IMR-90 (cell line): Measurements from ENCODE around the gene KRT9. TPM values are rescaled to one million over a fixed set of nuclear protein-coding genes. Genes with fewer than 3 reads are reported as not detected.

Experiments used
- ATAC-seq: fragments of 200-7000 bp; cut with Tn5 transposase; 2 replicates; pipeline ENCODE4 v1.9.1; 2020; ENCODE audit warnings: low read depth, mild to moderate bottlenecking, moderate library complexity
- BruUV-seq: library from RNA; stranded (reverse); fragments of 400-500 nt; replicated peaks from 2 replicates; lab custom pipeline; 2021; lab: Mats Ljungman, UMichigan
- CTCF ChIA-PET: fragments of 300-600 bp; formaldehyde crosslinking; extraction: SDS; loops from one replicate; lab custom pipeline; 2021; ENCODE audit warnings: antibody characterized with exemption; lab: Yijun Ruan, JAX
- POLR2A ChIA-PET: fragments of 300-600 bp; sonication (Branson Sonifier 250); formaldehyde crosslinking; loops from one replicate; lab custom pipeline; 2022; ENCODE audit warnings: antibody characterized with exemption; ENCODE audit not compliant: unreplicated experiment; lab: Charles Lee
- DNase-seq: peaks from one replicate; pipeline ENCODE4 v3.0.0; 2013
- H2AFZ ChIP-seq: replicated peaks from 2 replicates; pipeline ENCODE3; 2013; ENCODE audit warnings: low read length, mild to moderate bottlenecking; ENCODE audit not compliant: poor library complexity
- H2AK5ac ChIP-seq: 2 replicates; pipeline ENCODE4 v1.6.1; 2013; ENCODE audit warnings: low read depth, low read length, inconsistent platforms
- H2AK9ac ChIP-seq: replicated peaks from 2 replicates; pipeline ENCODE3; 2013; ENCODE audit warnings: mild to moderate bottlenecking, low read depth, low read length, moderate library complexity; ENCODE audit not compliant: poor library complexity
- H2BK120ac ChIP-seq: 2 replicates; pipeline ENCODE4 v1.6.1; 2013; ENCODE audit warnings: low read depth, low read length, inconsistent platforms
- H2BK15ac ChIP-seq: 3 replicates; pipeline ENCODE4 v1.6.1; 2013; ENCODE audit warnings: low read depth, low read length, inconsistent platforms
- H2BK20ac ChIP-seq: 2 replicates; pipeline ENCODE4 v1.6.1; 2013; ENCODE audit warnings: low read depth, mild to moderate bottlenecking, inconsistent platforms, low read length, moderate library complexity
- H2BK5ac ChIP-seq: 2 replicates; pipeline ENCODE4 v1.6.1; 2013; ENCODE audit warnings: mild to moderate bottlenecking, low read depth, low read length, inconsistent platforms; ENCODE audit not compliant: poor library complexity, severe bottlenecking
- H3K14ac ChIP-seq: replicated peaks from 2 replicates; pipeline ENCODE4 v1.6.1; 2013; ENCODE audit warnings: low read depth, low read length, inconsistent platforms
- H3K18ac ChIP-seq: 2 replicates; pipeline ENCODE4 v1.6.1; 2013; ENCODE audit warnings: low read depth, low read length, control low read depth
- H3K23ac ChIP-seq: 2 replicates; pipeline ENCODE4 v1.6.1; 2013; ENCODE audit warnings: low read depth, low read length, inconsistent platforms
- H3K27ac ChIP-seq: 2 replicates; pipeline ENCODE4 v1.5.1; 2013; ENCODE audit warnings: mild to moderate bottlenecking, control low read depth, low read length; ENCODE audit not compliant: insufficient read depth
- H3K27me3 ChIP-seq: 2 replicates; pipeline ENCODE4 v1.6.1; 2013; ENCODE audit warnings: low read length; ENCODE audit not compliant: control insufficient read depth, insufficient read depth
- H3K36me3 ChIP-seq: 2 replicates; pipeline ENCODE4 v1.6.1; 2013; ENCODE audit warnings: low read length, mixed read lengths; ENCODE audit not compliant: control insufficient read depth, insufficient read depth
- H3K4ac ChIP-seq: 2 replicates; pipeline ENCODE4 v1.6.1; 2013; ENCODE audit warnings: low read depth, low read length, inconsistent platforms
- H3K4me1 ChIP-seq: 2 replicates; pipeline ENCODE4 v1.6.1; 2013; ENCODE audit warnings: low read length, mixed read lengths; ENCODE audit not compliant: control insufficient read depth, insufficient read depth
- H3K4me2 ChIP-seq: 2 replicates; pipeline ENCODE4 v1.6.1; 2013; ENCODE audit warnings: low read depth, mild to moderate bottlenecking, control low read depth, low read length, moderate library complexity
- H3K4me3 ChIP-seq: 2 replicates; pipeline ENCODE4 v1.5.1; 2013; ENCODE audit warnings: low read depth, mild to moderate bottlenecking, control low read depth, low read length, moderate library complexity; ENCODE audit not compliant: insufficient read depth
- H3K56ac ChIP-seq: 2 replicates; pipeline ENCODE4 v1.6.1; 2013; ENCODE audit warnings: low read length, inconsistent platforms; ENCODE audit not compliant: insufficient read depth; ENCODE audit errors: extremely low read depth
- H3K79me1 ChIP-seq, 2 experiments: 2 replicates each; pipeline ENCODE4 v1.6.1; 2013; ENCODE audit warnings: low read length in 2 of 2, inconsistent platforms in 1 of 2, low read depth in 1 of 2
- H3K9ac ChIP-seq: 2 replicates; pipeline ENCODE4 v1.6.1; 2013; ENCODE audit warnings: low read depth, low read length, control low read depth
- H3K9me1 ChIP-seq: 2 replicates; pipeline ENCODE4 v1.6.1; 2013; ENCODE audit warnings: low read length, inconsistent platforms; ENCODE audit not compliant: insufficient read depth
- H3K9me3 ChIP-seq: 2 replicates; pipeline ENCODE4 v1.6.1; 2013; ENCODE audit warnings: low read length; ENCODE audit not compliant: control insufficient read depth, insufficient read depth
- H4K20me1 ChIP-seq: 2 replicates; pipeline ENCODE4 v1.6.1; 2013; ENCODE audit warnings: low read length, inconsistent platforms; ENCODE audit not compliant: insufficient read depth
- H4K5ac ChIP-seq: 2 replicates; pipeline ENCODE4 v1.6.1; 2013; ENCODE audit warnings: mild to moderate bottlenecking, low read depth, low read length, control low read depth
- H4K8ac ChIP-seq, 2 experiments: 2 replicates each; pipeline ENCODE4 v1.6.1; 2013; ENCODE audit warnings: low read depth in 2 of 2, low read length in 2 of 2, control low read depth in 1 of 2, inconsistent platforms in 1 of 2
- H4K91ac ChIP-seq: 2 replicates; pipeline ENCODE4 v1.6.1; 2013; ENCODE audit warnings: low read depth, low read length, inconsistent platforms; ENCODE audit not compliant: insufficient read depth
- CEBPB ChIP-seq: IDR thresholded peaks from 2 replicates; pipeline ENCODE4 v1.6.1; 2012; ENCODE audit warnings: low read depth, low read length, improper control_type of control experiment
- CHD1 ChIP-seq: IDR thresholded peaks from 2 replicates; pipeline ENCODE4 v1.6.1; 2012; ENCODE audit warnings: low read depth, low read length, improper control_type of control experiment
- FOS ChIP-seq: fragments of 150-350 bp; IDR thresholded peaks from 2 replicates; pipeline ENCODE4 v1.6.1; 2016; ENCODE audit warnings: low read depth, low read length
- MAFK ChIP-seq: IDR thresholded peaks from 2 replicates; pipeline ENCODE4 v1.6.1; 2012; ENCODE audit warnings: low read depth, low read length, improper control_type of control experiment
- MAZ ChIP-seq: IDR thresholded peaks from 2 replicates; pipeline ENCODE4 v1.6.1; 2012; ENCODE audit warnings: low read depth, mild to moderate bottlenecking, low read length, improper control_type of control experiment, moderate library complexity, borderline replicate concordance
- NFE2L2 ChIP-seq: fragments of 150-350 bp; IDR thresholded peaks from 2 replicates; pipeline ENCODE4 v1.6.1; 2016; ENCODE audit warnings: low read depth, mild to moderate bottlenecking, low read length
- POLR2A ChIP-seq: IDR thresholded peaks from 2 replicates; pipeline ENCODE4 v1.6.1; 2012; ENCODE audit warnings: mild to moderate bottlenecking, low read depth, low read length
- RAD21 ChIP-seq: IDR thresholded peaks from 2 replicates; pipeline ENCODE4 v1.6.1; 2012; ENCODE audit warnings: low read length, improper control_type of control experiment
- RCOR1 ChIP-seq: IDR thresholded peaks from 2 replicates; pipeline ENCODE4 v1.6.1; 2012; ENCODE audit warnings: mild to moderate bottlenecking, low read length, improper control_type of control experiment; ENCODE audit not compliant: insufficient replicate concordance
- SMC3 ChIP-seq: fragments of 150-350 bp; IDR thresholded peaks from 2 replicates; pipeline ENCODE4 v1.6.1; 2016; ENCODE audit warnings: low read depth, mild to moderate bottlenecking, antibody characterized with exemption, low read length, moderate library complexity
- WGBS, 2 experiments: methylation state at CpG; one replicate each; pipeline versions ENCODE4 v1.1.5 to v1.1.7; 2013; ENCODE audit warnings: missing lambda C conversion rate in 2 of 2; ENCODE audit not compliant: insufficient read length in 1 of 2; ENCODE audit errors: extremely low coverage in 2 of 2; 5-methylcytosine and 5-hydroxymethylcytosine counted together
- dilution Hi-C: fragments of 300-500 bp; cut with HindIII; formaldehyde crosslinking; loops from one replicate; pipeline ENCODE4 v1.14.3; 2018; ENCODE audit warnings: low sequenced_read_pairs; ENCODE audit not compliant: unreplicated experiment
- in situ Hi-C: fragments of 300-500 bp; cut with MboI; formaldehyde crosslinking; loops from 3 replicates; pipeline ENCODE4 v1.14.3; 2019; ENCODE audit warnings: low sequenced_read_pairs, inconsistent platforms, mixed read lengths
- intact Hi-C: fragments of 100-400 bp; cut with micrococcal nuclease; formaldehyde crosslinking; loops from 2 replicates; pipeline ENCODE4 v1.10.0; 2022
- polyA plus RNA-seq, 3 experiments: library from polyadenylated mRNA; depleted of rRNA; stranded (reverse); fragments of >200 nt; gene quantifications; 2 replicates each; pipeline ENCODE4 v1.2.3, GENCODE V29; 2012; ENCODE audit warnings: low replicate concordance in 1 of 3
- total RNA-seq: library from RNA; depleted of rRNA; stranded (reverse); fragments of >200 nt; gene quantifications from 2 replicates; pipeline ENCODE4 v1.2.3, GENCODE V29; 2012
- TF ChIP-seq, protein P1 (sequence below): fragments of 150-350 bp; IDR thresholded peaks from 2 replicates; pipeline ENCODE4 v1.6.1; 2016; ENCODE audit warnings: low read depth, mild to moderate bottlenecking, low read length, moderate library complexity, borderline replicate concordance
- TF ChIP-seq, protein P2 (sequence below): conservative IDR thresholded peaks from 2 replicates; pipeline ENCODE4 v1.5.1; 2012; ENCODE audit warnings: mild to moderate bottlenecking, low read depth, low read length, improper control_type of control experiment
- TF ChIP-seq, protein P3 (sequence below): fragments of 150-350 bp; IDR thresholded peaks from 2 replicates; pipeline ENCODE4 v1.6.1; 2017; ENCODE audit warnings: mild to moderate bottlenecking, antibody characterized with exemption, low read length, low read depth

Gene KRT9
- total and polyA plus RNA-seq, 2 of the 4 experiments (the other 2 are of a cell fraction), result not detected

DNA sequence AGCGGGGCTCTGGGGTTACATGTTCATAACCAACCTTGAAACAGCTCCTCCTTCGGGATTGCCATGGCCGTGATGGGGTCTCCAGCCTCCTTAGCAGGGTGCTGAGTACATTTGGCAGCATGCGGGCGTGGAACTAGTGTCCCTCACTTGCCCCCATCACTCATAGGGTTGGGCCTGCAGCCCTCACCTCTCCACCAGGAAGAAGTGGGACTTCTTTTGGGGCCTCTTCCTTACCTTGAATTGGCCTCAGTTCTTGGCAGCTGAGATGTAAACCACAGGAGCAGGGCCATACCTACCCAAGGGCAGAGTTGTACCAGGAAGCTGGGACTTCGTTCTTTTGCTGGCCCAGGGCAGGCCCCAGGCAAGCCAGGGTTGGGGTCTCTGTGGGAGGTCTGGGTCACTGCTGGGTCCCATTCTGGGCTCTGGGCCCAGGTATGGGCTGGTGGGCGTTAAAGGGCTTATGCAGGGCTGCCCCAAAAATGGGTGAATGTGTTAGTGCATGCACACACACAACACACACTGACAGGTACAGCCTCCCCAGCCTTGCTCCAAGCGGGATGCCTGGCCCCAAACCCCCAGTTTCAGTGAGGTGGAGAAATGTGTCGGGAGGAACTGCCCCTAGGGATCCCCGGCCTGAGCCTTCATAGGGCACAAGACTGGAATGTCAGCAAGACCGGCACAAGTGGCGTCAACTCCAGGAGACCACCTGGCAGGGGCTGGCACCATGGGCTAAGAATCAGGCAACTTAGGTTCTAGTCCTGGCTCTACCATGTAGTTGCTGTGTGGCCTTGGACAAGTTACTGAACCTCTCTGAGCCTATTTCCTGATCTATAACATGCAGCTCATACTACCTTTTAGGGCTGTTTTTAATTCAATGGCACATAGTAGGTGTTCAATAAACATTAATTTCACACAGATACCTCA is 49.3 kb downstream of the KRT9 start:
- no peaks in the 10 kb centered on the region for H4K20me1 ChIP-seq
- peak overlapping the region; percentile 61; the same call in 1 of the 2 replicates for H3K27ac ChIP-seq
- H3K18ac ChIP-seq, result peak overlapping the region; percentile 63; the same call in 1 of the 2 replicates
- peak overlapping the region; percentile 48; the same call in 1 of the 2 replicates for H3K56ac ChIP-seq
- no peak for DNase-seq
- peak overlapping the region; percentile 93 for H3K4ac ChIP-seq
- H4K8ac ChIP-seq, result peak overlapping the region; percentile 46 to 86
- dilution Hi-C loops, result no loop called here
- H4K91ac ChIP-seq, result peak overlapping the region; percentile 73
- peak overlapping the region; percentile 96 for H2BK120ac ChIP-seq
- in situ Hi-C loops, result no loop called here
- H2AK9ac ChIP-seq, result peak overlapping the region; percentile 98
- peak overlapping the region; percentile 93 for H2BK5ac ChIP-seq
- intact Hi-C loops, result no loop called here
- no CpG with 5 or more reads among the region's 12 CpGs for WGBS, 2 experiments
- H3K27me3 ChIP-seq, result peaks cover under 1% of the 10 kb centered on the region; the same call in 1 of the 2 replicates
- H3K79me1 ChIP-seq, result peaks cover 0 to 4% of the 10 kb centered on the region in 2 experiments; a peak in 1 of 4 replicates
- H3K23ac ChIP-seq, result peak overlapping the region; percentile 40; the same call in 1 of the 2 replicates
- H2AFZ ChIP-seq, result peak overlapping the region; percentile 79
- peak overlapping the region; percentile 100; the same call in 2 of the 3 replicates for H2BK15ac ChIP-seq
- H3K4me3 ChIP-seq, result no peak overlapping the region
- peak overlapping the region; percentile 98 for H2BK20ac ChIP-seq
- ChIA-PET POLR2A (no interaction called here), CTCF (interaction anchor here (0.6 kb wide), 1 partner anchor 140 kb away, joined by 3 read pairs; no protein-coding TSS in a partner anchor)
- peak overlapping the region; percentile 96 for H3K14ac ChIP-seq
- ATAC-seq, result no peak
- no peaks in the 10 kb centered on the region for H3K9me3 ChIP-seq
- no peaks in the 10 kb centered on the region for H3K36me3 ChIP-seq
- H3K9me1 ChIP-seq, result peaks cover 8% of the 10 kb centered on the region; the same call in 1 of the 2 replicates
- peak overlapping the region; percentile 88; the same call in 1 of the 2 replicates for H4K5ac ChIP-seq
- no peak overlapping the region for H3K4me2 ChIP-seq
- peaks cover 27% of the 10 kb centered on the region for H3K4me1 ChIP-seq
- no TSS peak for BruUV-seq
- no peak overlapping the region; the same call in 1 of the 2 replicates for H3K9ac ChIP-seq
- H2AK5ac ChIP-seq, result peak overlapping the region; percentile 98
- TF ChIP-seq, protein P1, sequence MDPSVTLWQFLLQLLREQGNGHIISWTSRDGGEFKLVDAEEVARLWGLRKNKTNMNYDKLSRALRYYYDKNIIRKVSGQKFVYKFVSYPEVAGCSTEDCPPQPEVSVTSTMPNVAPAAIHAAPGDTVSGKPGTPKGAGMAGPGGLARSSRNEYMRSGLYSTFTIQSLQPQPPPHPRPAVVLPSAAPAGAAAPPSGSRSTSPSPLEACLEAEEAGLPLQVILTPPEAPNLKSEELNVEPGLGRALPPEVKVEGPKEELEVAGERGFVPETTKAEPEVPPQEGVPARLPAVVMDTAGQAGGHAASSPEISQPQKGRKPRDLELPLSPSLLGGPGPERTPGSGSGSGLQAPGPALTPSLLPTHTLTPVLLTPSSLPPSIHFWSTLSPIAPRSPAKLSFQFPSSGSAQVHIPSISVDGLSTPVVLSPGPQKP, result no peak
- TF ChIP-seq POLR2A (no peak), FOS (no peak), CEBPB (no peak), NFE2L2 (no peak), MAZ (no peak), SMC3 (no peak), RCOR1 (no peak), RAD21 (no peak), MAFK (no peak), CHD1 (no peak)
- TF ChIP-seq, protein P2, sequence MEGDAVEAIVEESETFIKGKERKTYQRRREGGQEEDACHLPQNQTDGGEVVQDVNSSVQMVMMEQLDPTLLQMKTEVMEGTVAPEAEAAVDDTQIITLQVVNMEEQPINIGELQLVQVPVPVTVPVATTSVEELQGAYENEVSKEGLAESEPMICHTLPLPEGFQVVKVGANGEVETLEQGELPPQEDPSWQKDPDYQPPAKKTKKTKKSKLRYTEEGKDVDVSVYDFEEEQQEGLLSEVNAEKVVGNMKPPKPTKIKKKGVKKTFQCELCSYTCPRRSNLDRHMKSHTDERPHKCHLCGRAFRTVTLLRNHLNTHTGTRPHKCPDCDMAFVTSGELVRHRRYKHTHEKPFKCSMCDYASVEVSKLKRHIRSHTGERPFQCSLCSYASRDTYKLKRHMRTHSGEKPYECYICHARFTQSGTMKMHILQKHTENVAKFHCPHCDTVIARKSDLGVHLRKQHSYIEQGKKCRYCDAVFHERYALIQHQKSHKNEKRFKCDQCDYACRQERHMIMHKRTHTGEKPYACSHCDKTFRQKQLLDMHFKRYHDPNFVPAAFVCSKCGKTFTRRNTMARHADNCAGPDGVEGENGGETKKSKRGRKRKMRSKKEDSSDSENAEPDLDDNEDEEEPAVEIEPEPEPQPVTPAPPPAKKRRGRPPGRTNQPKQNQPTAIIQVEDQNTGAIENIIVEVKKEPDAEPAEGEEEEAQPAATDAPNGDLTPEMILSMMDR, result no peak
- TF ChIP-seq, protein P3, sequence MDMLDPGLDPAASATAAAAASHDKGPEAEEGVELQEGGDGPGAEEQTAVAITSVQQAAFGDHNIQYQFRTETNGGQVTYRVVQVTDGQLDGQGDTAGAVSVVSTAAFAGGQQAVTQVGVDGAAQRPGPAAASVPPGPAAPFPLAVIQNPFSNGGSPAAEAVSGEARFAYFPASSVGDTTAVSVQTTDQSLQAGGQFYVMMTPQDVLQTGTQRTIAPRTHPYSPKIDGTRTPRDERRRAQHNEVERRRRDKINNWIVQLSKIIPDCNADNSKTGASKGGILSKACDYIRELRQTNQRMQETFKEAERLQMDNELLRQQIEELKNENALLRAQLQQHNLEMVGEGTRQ, result no peak
